K562 (cell line): ENCODE data around the gene AGAP3. TPM values are rescaled to one million over a fixed set of nuclear protein-coding genes. Genes with fewer than 3 reads are reported as not detected.

Experiments
- CBX5 ChIP-seq: IDR thresholded peaks from 2 replicates; pipeline ENCODE4 v1.6.1; 2014; ENCODE audit warnings: low read depth, borderline replicate concordance
- CXXC5 ChIP-seq: fragments of 250-450 bp; sonication (Bioruptor Pico); IDR thresholded peaks from 2 replicates; pipeline ENCODE4 v1.8.0; 2022; ENCODE audit warnings: inconsistent platforms, mild to moderate bottlenecking, moderate library complexity
- ERF ChIP-seq: fragments of 450-650 bp; formaldehyde crosslinking; IDR thresholded peaks from 2 replicates; pipeline ENCODE4 v1.4.0; 2020; ENCODE audit warnings: mild to moderate bottlenecking, mixed read lengths
- FOXK2 ChIP-seq, 2 experiments: fragments of 450-650 bp; IDR thresholded peaks in 1 of 2; conservative IDR thresholded peaks in 1 of 2; 2 replicates each; pipeline ENCODE4 v1.6.1; 2016; ENCODE audit warnings: low read depth in 2 of 2, mild to moderate bottlenecking in 1 of 2
- GABPB2 ChIP-seq: fragments of 250-450 bp; sonication (Bioruptor Pico); conservative IDR thresholded peaks from 2 replicates; pipeline ENCODE4 v1.5.1; 2021; ENCODE audit warnings: mild to moderate bottlenecking
- HDAC2 ChIP-seq: fragments of 450-650 bp; IDR thresholded peaks from 2 replicates; pipeline ENCODE4 v1.6.1; 2016; ENCODE audit warnings: mild to moderate bottlenecking
- MED1 ChIP-seq: sonication (generic); formaldehyde crosslinking; IDR thresholded peaks from 2 replicates; pipeline ENCODE4 v1.8.1; 2023; ENCODE audit warnings: missing genetic modification reagents, borderline replicate concordance
- MEF2A ChIP-seq: IDR thresholded peaks from 2 replicates; pipeline ENCODE4 v1.6.1; 2011; ENCODE audit warnings: low read depth, mild to moderate bottlenecking, low read length, moderate library complexity; ENCODE audit not compliant: control insufficient read depth
- NCOA6 ChIP-seq: fragments of 450-650 bp; IDR thresholded peaks from 2 replicates; pipeline ENCODE4 v1.6.1; 2017; ENCODE audit warnings: mild to moderate bottlenecking
- POLR2G ChIP-seq: fragments of 200-400 bp; formaldehyde crosslinking; IDR thresholded peaks from 2 replicates; pipeline ENCODE4 v1.6.1; 2017; ENCODE audit warnings: low read depth, mild to moderate bottlenecking, antibody characterized with exemption, low read length, moderate library complexity
- RAD51 ChIP-seq: fragments of 450-650 bp; IDR thresholded peaks from 2 replicates; pipeline ENCODE4 v1.7.1; 2016; ENCODE audit warnings: low read depth, mild to moderate bottlenecking, borderline replicate concordance
- RNF2 ChIP-seq: sonication (generic); IDR thresholded peaks from 2 replicates; pipeline ENCODE4 v1.6.1; 2016
- STAT5B ChIP-seq: fragments of 250-450 bp; sonication (Bioruptor Pico); IDR thresholded peaks from 2 replicates; pipeline ENCODE4 v1.8.0; 2021; ENCODE audit warnings: mild to moderate bottlenecking, inconsistent platforms
- ZNF134 ChIP-seq: fragments of 250-450 bp; sonication (Bioruptor Pico); conservative IDR thresholded peaks from 2 replicates; pipeline ENCODE4 v1.4.0; 2020
- ZNF644 ChIP-seq: fragments of 200-800 bp; sonication (Bioruptor generic); IDR thresholded peaks from 2 replicates; pipeline ENCODE4 v1.6.1; 2016; ENCODE audit warnings: low read depth, missing genetic modification characterization, missing compliant biosample characterization
- polyA plus RNA-seq, 8 experiments: library from polyadenylated mRNA; depleted of rRNA in 4 of 8; stranded (reverse) in 5 of 8; unstranded in 3 of 8; fragments of >200 nt; fragmentation: Nextera tagmentation in 2 of 8; fragmentation: Illumina TruSeq in 1 of 8; extraction: Ambion mirVana in 2 of 8; extraction: Trizol in 1 of 8; gene quantifications; 2 replicates each; pipeline versions ENCODE4 v1.2.1 to v1.2.3, GENCODE V29; 2011 to 2014; ENCODE audit warnings: inconsistent platforms in 1 of 8, missing spikeins in 1 of 8
- total RNA-seq, 7 experiments: library from RNA; depleted of rRNA in 6 of 7; stranded (reverse); fragments of >200 nt in 6 of 7; fragmentation: Illumina TruSeq in 2 of 7; extraction: Trizol in 2 of 7; gene quantifications; 2 replicates each; pipeline versions ENCODE4 v1.2.1 to v1.2.3, GENCODE V29; 2011 to 2021; ENCODE audit warnings: low replicate concordance in 1 of 7
- TF ChIP-seq, protein P1 (sequence below): fragments of 450-650 bp; IDR thresholded peaks from 2 replicates; pipeline ENCODE4 v1.6.1; 2018; ENCODE audit not compliant: partially characterized antibody
- TF ChIP-seq, protein P2 (sequence below): sonication (generic); formaldehyde crosslinking; IDR thresholded peaks from 2 replicates; pipeline ENCODE4 v1.8.1; 2023; ENCODE audit warnings: mild to moderate bottlenecking, missing genetic modification reagents, moderate library complexity
- TF ChIP-seq, protein P3 (sequence below): fragments of 250-450 bp; sonication (Bioruptor Pico); IDR thresholded peaks from 2 replicates; pipeline ENCODE4 v1.8.0; 2021; ENCODE audit warnings: borderline replicate concordance, mild to moderate bottlenecking, moderate library complexity; ENCODE audit not compliant: poor library complexity, severe bottlenecking
- TF ChIP-seq, protein P4 (sequence below): fragments of 250-450 bp; sonication (Bioruptor Pico); IDR thresholded peaks from 2 replicates; pipeline ENCODE4 v1.5.0; 2021; ENCODE audit warnings: mild to moderate bottlenecking, moderate library complexity

The AGAP3 gene
- total and polyA plus RNA-seq, 9 of the 15 experiments (the other 6 are each of a cell fraction or from before 2014, with no cell fraction given), result 3.4 to 208 (median 62.2) TPM

DNA sequence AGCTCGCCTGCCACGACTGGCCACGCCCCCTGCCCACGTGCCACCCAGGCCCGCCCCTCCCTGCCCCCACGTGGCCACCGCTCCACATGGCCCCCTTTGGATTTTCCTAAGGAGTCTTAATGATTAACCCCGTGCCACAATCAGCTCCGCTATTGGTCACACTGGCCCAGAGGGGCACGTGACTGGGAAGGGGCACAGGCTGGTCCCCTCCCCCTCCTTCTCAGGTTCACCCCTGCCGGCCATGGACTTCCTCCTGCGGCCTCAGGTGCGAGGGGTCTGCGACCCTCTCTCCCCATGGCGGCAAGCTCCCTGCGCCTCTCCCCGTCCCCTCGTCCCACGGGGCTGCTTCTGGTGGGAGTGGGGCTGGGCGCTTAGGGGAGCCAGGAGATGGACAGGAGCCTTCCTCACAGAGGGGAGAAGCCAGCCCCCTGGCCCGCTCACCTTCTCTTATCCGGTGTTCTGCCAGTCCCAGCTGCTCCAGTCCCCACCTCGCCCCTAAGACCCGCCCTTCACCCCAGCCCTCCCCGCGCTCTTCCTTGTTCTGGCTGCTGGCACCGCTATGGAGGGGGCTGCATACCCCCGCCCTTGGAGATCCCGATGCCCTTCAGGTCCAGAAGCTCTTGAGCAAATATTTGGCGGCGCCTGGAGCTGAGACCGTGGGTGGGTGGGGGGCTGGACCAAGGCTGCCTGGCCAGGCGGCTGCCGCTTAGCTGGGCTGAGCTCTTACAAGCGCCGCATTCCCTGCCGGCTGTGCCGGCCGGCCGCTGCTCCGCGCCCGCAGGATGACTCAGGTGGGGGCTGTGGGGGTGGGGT lies 23.7 kb upstream of the AGAP3 start (continued):
- TF ChIP-seq, protein P1, sequence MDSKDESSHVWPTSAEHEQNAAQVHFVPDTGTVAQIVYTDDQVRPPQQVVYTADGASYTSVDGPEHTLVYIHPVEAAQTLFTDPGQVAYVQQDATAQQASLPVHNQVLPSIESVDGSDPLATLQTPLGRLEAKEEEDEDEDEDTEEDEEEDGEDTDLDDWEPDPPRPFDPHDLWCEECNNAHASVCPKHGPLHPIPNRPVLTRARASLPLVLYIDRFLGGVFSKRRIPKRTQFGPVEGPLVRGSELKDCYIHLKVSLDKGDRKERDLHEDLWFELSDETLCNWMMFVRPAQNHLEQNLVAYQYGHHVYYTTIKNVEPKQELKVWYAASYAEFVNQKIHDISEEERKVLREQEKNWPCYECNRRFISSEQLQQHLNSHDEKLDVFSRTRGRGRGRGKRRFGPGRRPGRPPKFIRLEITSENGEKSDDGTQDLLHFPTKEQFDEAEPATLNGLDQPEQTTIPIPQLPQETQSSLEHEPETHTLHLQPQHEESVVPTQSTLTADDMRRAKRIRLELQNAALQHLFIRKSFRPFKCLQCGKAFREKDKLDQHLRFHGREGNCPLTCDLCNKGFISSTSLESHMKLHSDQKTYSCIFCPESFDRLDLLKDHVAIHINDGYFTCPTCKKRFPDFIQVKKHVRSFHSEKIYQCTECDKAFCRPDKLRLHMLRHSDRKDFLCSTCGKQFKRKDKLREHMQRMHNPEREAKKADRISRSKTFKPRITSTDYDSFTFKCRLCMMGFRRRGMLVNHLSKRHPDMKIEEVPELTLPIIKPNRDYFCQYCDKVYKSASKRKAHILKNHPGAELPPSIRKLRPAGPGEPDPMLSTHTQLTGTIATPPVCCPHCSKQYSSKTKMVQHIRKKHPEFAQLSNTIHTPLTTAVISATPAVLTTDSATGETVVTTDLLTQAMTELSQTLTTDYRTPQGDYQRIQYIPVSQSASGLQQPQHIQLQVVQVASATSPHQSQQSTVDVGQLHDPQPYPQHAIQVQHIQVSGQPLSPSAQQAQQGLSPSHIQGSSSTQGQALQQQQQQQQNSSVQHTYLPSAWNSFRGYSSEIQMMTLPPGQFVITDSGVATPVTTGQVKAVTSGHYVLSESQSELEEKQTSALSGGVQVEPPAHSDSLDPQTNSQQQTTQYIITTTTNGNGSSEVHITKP, result peak; percentile 1
- TF ChIP-seq GABPB2 (CRISPR knock-in tag) (no peak), ERF (CRISPR knock-in tag) (no peak; the same call in 1 of the 2 replicates), CBX5 (no peak), FOXK2 (conservative IDR thresholded peaks at IDR 0.05 in 1 of 2, IDR thresholded peaks at IDR 0.05 in 1 of 2; ENCODE audit: low read depth in 2 of 2) (peak; percentile 27 to 41; a peak in 2 of 4 replicates), POLR2G (peak; percentile 73), MEF2A (no peak), HDAC2 (peak; percentile 95), MED1 (CRISPR knock-in tag) (no peak), STAT5B (CRISPR knock-in tag) (no peak), NCOA6 (no peak), RNF2 (no peak), ZNF644 (tag) (no peak), RAD51 (peak; percentile 95), CXXC5 (CRISPR knock-in tag) (no peak), ZNF134 (CRISPR knock-in tag) (no peak)
- TF ChIP-seq, protein P2, sequence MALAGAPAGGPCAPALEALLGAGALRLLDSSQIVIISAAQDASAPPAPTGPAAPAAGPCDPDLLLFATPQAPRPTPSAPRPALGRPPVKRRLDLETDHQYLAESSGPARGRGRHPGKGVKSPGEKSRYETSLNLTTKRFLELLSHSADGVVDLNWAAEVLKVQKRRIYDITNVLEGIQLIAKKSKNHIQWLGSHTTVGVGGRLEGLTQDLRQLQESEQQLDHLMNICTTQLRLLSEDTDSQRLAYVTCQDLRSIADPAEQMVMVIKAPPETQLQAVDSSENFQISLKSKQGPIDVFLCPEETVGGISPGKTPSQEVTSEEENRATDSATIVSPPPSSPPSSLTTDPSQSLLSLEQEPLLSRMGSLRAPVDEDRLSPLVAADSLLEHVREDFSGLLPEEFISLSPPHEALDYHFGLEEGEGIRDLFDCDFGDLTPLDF, result no peak
- TF ChIP-seq, protein P3, sequence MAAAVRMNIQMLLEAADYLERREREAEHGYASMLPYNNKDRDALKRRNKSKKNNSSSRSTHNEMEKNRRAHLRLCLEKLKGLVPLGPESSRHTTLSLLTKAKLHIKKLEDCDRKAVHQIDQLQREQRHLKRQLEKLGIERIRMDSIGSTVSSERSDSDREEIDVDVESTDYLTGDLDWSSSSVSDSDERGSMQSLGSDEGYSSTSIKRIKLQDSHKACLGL (CRISPR knock-in tag), result peak; percentile 95
- TF ChIP-seq, protein P4, sequence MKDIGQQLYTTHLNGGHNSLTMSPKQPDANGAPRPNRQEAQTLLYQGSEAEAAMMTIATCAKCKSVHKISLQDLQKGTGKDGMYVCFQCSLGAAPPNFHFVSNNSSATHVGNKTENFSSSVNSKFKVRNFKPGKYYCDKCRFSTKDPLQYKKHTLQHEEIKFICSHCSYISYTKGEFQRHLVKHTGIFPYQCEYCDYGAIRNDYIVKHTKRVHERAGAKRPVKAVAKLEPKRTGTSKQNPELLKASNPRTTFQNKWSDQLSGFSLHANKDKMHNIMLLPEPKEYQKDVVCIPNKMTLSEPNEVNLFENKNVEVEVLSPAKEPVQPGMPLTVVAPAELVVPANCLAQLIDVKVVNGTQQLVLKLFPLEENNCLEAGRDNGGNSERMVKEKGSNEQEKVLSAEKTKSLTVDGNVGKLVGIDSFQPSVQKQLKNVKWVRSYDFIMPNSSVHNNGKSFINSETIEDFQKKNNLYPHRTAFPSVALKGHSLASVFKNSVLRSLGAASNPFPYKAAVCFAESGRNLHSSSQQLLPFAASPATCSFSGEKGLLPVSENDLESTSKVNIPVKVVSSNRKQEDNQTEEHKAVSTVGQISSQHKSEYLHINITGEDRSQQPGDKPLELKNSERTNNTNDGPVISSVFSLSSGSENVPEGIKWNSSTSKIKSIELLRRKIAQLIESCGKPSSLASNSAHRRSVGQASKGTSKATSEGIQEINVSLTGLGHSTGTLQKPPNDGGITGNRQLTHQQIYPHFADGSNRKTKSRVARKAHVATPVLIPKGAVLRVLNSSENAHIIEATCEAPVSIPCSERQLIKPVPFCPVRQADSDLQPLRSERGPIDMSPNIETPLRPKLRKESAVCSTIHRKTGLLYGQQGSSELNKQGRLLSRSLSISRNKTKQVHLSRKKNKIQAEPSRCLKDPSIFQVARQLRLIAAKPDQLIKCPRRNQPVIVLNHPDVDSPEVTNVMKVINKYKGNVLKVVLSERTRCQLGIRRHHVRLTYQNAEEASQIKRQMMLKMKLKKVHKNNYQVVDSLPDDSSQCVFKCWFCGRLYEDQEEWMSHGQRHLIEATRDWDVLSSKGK (CRISPR knock-in tag), result no peak
